Camera-type eye (tissue), 1 donor: Measurements from ENCODE around the gene CLEC6A. TPM values are rescaled to one million over a fixed set of nuclear protein-coding genes. Genes with fewer than 3 reads are reported as not detected.

Source experiments
- total RNA-seq: library from RNA; depleted of rRNA; stranded (reverse); fragments of >200 nt; gene quantifications from one replicate; pipeline ENCODE4 v1.2.3, GENCODE V29; 2014

CLEC6A gene
- total RNA-seq = 0.27 TPM

GRCh38 chr12:8455727-8456360 lies at the start of gene CLEC6A:
Gene CLEC6A, plus strand, starts transcription at chr12:8455962. Its CDS starts 150 bp downstream, at chr12:8456112.

GRCh38 chr12:8513256-8513655 lies 57.5 kb downstream of the CLEC6A start, which contains the start of gene CLEC4D:
Gene CLEC4D, plus strand, starts transcription at chr12:8513503. Its CDS starts 230 bp downstream, at chr12:8513733.

Other genes starting within 250 kb of the CLEC6A start
- 0.16 TPM for gene FAM90A1, start 228.3 kb upstream of the CLEC6A start, total RNA-seq
- 0.55 TPM for gene CLEC4D, start 57.5 kb downstream of the CLEC6A start, total RNA-seq
- gene CLEC4E, start 84.9 kb downstream of the CLEC6A start, total RNA-seq = not detected
- gene AICDA, start 156.9 kb downstream of the CLEC6A start, total RNA-seq = 0.66 TPM
- gene MFAP5, start 206.9 kb downstream of the CLEC6A start, total RNA-seq = 96.9 TPM
- gene RIMKLB, start 242.0 kb downstream of the CLEC6A start, total RNA-seq = 132 TPM